GM13976 (cell line): Measurements from ENCODE around the gene DPH2.
A peak's percentile ranks its signal among the peaks of the same experiment; 100 is the strongest.

Experiments used
- DNase-seq: peaks from one replicate; pipeline ENCODE4 v3.0.0; 2012; ENCODE audit warnings: low spot score
- in situ Hi-C: fragments of 300-500 bp; cut with MboI; formaldehyde crosslinking; loops from one replicate; pipeline ENCODE4 v1.12.0; 2022; ENCODE audit warnings: low sequenced_read_pairs, mixed read lengths, inconsistent platforms; ENCODE audit not compliant: unreplicated experiment
- TF ChIP-seq, protein P1 (sequence below): IDR thresholded peaks from 2 replicates; pipeline ENCODE4 v1.5.1; 2012; ENCODE audit warnings: borderline replicate concordance, mild to moderate bottlenecking; ENCODE audit not compliant: insufficient read depth; ENCODE audit errors: extremely low read depth, missing control alignments, control extremely low read depth

DPH2 gene

GRCh38 chr1:43931711-43932660, 37.8 kb upstream of the DPH2 start:
- no peak for DNase-seq
- in situ Hi-C loops = loop anchor here (10.0 to 25.0 kb wide), 3 partner anchors 167 to 695 kb away; partner anchors contain the start of gene PTPRF

DNA sequence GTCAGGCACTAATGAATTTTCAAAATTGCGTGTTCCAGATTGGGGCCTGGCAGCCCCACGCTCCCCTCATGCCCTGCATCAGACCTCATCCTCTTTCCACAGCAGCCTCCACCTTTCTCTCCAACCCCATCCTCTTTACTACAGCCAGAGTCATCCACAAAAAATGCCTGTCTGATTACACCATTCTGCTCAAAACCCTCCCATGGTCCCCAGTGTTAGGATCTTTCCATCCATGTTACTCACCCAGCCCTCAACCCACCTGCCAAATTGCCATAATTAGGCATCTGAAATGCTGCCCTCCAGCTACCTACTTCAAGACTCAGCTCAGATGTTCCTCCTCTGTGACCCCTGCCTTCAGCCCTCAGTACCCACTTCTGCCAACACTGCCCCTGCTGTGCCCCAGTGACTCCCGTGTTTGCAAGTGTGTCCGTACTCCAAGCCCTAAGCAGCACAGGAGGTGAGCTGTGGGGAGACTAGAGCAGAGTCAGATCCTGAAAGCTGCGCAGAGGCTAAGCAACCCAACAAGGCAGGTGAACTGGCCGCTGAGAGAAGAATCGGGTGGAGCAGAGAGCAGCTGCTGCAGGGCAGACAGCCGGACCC, 36.9 kb upstream of the DPH2 start:
- in situ Hi-C loops = loop anchor here (10.0 to 25.0 kb wide), 3 partner anchors 168 to 696 kb away; partner anchors contain the start of gene PTPRF
- TF ChIP-seq, protein P1, sequence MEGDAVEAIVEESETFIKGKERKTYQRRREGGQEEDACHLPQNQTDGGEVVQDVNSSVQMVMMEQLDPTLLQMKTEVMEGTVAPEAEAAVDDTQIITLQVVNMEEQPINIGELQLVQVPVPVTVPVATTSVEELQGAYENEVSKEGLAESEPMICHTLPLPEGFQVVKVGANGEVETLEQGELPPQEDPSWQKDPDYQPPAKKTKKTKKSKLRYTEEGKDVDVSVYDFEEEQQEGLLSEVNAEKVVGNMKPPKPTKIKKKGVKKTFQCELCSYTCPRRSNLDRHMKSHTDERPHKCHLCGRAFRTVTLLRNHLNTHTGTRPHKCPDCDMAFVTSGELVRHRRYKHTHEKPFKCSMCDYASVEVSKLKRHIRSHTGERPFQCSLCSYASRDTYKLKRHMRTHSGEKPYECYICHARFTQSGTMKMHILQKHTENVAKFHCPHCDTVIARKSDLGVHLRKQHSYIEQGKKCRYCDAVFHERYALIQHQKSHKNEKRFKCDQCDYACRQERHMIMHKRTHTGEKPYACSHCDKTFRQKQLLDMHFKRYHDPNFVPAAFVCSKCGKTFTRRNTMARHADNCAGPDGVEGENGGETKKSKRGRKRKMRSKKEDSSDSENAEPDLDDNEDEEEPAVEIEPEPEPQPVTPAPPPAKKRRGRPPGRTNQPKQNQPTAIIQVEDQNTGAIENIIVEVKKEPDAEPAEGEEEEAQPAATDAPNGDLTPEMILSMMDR = no peak
- peak; percentile 44 for DNase-seq

More at GRCh38 chr1:43931711-43932660, 37.8 kb upstream of the DPH2 start:
- TF ChIP-seq, protein P1 = no peak

DNA sequence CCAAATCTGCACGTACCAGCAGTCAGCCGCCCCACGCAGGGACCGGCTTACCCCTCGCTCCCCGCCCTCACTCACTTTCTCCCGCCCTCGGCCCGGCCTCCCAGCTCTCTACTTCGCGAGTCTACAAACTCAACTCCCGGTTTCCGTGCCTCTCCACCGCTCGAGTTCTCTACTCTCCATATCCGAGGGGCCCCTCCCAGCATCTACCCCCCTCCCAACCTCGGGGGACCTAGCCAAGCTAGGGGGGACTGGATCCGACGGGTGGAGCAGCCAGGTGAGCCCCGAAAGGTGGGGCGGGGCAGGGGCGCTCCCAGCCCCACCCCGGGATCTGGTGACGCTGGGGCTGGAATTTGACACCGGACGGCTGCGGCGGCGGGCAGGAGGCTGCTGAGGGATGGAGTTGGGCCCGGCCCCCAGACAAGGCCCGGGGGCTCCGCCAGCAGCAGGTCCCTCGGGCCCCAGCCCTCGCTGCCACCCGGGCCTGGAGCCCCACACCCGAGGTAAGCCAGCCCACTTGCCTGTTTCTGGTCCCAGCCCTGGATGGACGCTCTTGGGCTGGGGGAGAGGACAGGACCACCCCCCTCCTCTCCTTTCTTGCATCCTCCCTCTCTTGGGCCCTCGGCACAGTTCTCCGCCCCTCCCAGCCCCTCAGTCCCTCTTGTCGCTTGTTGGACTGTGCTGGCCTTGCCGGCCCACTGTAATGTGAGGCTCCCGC, 36.3 kb upstream of the DPH2 start, which contains the start of gene ARTN:
ARTN (plus strand) TSS at position 416 of the 715 bp plus-strand sequence. CDS start 1,856 bp downstream, outside the sequence.
- in situ Hi-C loops = loop anchor here (10.0 to 25.0 kb wide), 3 partner anchors 169 to 696 kb away; partner anchors contain the start of gene PTPRF
- DNase-seq = no peak
- TF ChIP-seq, protein P1 = no peak

- TF ChIP-seq, protein P1 = peak; percentile 80
- peak; percentile 90 for DNase-seq
- in situ Hi-C loops = loop anchor here (10.0 to 25.0 kb wide), 3 partner anchors 170 to 697 kb away; partner anchors contain the start of gene PTPRF
These were observed 35.5 kb upstream of the DPH2 start for GRCh38 chr1:43934101-43934985.

DNA sequence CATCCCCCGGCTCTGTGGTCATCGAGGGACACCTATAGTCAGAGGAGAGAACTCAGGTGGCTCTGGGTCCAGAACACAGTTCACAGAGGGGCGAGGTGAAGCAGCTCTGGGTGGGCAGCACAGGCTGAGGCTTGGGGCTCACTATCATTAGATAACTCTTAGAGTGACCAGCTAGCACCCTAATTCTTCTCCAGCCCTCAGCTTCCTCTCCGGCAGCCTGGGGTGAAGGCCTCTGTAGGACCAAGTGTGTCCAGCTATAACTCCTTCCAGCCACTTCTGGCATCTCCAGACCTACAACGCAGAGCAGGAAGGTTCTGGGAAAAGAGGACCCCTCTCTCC, 34.9 kb upstream of the DPH2 start:
- in situ Hi-C loops = loop anchor here (10.0 to 25.0 kb wide), 3 partner anchors 170 to 698 kb away; partner anchors contain the start of gene PTPRF
- DNase-seq = peak; percentile 31
- TF ChIP-seq, protein P1 = no peak
